Superior temporal gyrus (tissue), 1 donor: Measurements from ENCODE around the gene RNU4-1.
"Not testable (repeated sequence)": the region's sequence is repeated elsewhere in the genome, so short reads cannot be mapped to it uniquely, and the experiment has no call there.

Experiments
- DNase-seq: peaks from one replicate; pipeline ENCODE4 v3.0.0-alpha.2; 2016; ENCODE audit errors: extremely low spot score

Gene RNU4-1

DNA sequence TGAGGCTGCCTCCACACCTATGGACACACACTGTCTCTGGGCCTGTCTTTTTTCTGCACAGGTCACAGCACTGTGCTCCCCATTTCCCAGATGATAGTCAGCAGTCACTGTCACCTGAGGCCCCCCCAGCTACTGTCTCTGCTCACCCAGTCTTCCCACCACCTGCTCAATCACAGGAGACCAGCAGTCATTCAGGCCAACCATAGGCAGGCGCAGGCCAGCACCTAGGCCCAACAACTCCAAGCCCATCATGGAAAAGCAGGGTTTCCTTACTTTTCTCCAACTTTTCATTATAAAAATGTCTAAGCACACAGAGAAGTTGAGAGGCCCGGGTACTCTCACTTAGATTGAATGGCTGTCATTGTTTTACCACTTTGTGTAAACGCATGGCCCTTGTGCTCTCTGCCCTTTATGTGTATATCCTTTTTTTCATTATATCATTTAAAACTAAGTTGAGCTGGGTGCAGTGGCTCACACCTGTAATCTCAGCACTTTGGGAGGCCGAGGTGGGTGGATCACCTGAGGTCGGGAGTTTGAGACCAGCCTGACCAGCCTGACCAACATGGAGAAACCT, 34.6 kb downstream of the RNU4-1 start:
- DNase-seq, result no peak

DNA sequence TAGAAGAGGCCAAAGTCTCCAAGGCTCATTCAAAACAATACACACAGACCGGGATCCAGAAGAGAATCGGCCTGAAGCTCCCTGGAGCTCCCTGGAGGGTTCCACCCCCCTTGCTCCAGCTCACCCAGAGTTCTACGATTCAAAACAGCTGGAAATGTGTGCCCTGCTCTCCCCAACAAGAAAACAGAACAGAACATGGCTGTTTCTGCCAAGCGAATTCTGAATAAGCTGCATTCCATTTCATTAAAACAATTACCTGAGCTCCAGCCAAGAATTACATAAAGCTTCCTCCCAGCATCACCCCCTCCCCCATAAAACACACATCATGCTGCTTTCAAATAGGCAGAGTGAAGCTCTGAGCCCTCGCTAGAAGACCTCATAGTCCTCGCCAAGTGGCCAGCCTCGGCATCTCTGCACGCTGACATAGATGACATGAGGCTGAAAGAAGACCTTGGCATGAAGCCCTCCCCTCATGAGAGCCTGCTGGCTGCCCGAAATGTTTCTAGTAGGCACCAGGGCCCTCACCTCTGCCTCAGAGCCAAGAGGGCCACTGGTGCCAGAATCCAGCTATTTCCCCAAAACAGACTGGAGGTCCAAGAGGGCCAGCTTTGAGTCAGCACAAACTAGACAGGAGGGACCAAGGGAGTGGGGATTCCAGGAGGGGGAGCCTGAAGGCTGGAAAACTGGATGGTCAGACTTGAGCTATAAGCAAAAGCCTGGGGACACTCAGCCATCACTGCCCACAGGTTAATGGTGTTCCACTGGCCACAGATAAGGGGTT, 35.8 kb downstream of the RNU4-1 start:
- peak; percentile 68 for DNase-seq

- no peak for DNase-seq
Measured at GRCh38 chr12:120254809-120255208, 38.2 kb downstream of the RNU4-1 start.

DNA sequence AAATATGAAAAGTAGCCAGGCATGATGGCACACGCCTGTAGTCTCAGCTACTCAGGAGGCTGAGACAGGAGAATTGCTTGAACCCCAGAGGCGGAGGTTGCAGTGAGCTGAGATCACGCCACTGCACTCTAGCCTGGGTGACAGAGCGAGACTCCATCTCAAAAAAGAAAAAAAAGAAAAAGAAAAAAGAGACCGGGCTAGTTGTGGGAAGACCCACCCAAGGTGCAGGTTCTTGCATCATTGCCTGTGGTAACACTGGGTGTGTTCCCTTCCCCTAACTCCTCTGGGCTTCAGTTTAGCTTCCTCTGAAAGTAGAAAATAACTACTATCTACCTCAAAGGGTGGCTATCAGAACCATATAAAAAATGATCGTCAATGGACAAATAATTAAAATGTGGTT, 39.7 kb downstream of the RNU4-1 start:
- DNase-seq, result not testable (repeated sequence)

DNA sequence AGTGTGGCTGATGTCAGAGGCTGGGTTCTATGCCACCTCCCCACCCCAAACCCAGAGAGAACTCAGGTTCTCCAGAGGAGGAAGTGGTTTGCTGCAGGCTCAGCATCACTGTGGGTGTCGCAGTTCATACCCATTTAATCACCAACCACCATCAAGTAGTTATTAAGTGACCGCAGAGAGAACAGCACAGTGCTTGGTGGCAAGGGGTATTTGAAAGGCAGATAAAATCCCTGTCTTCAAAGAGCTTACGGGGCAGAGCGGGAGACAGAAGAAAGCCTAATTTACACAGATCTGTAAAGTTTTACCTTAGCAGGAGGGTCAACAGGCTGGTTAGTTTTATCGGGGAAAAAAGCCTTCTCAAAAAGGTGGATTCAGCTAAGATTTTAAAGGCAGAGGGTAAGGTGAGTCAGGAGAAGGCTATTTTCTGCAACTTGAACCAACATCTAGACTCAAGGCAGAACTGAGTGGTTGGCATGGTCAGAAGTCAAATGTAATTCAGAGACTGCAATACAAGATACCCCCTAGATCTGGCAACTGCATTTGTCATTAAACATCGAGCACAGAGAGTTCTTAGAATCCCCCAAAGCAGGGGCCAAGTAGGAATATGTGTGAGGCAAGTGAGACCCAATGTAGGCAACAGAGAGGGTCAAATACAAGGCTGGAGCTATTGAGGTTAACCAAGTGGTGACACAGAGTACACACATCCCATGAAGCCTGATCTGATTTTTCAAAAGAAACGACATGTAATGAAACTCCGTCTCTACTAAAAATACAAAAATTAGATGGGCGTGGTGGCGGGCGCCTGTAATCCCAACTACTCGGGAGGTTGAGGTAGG, 40.7 kb downstream of the RNU4-1 start:
- DNase-seq, result no peak

GRCh38 chr12:120251364-120252070, 41.5 kb downstream of the RNU4-1 start:
- not testable (repeated sequence) for DNase-seq

DNA sequence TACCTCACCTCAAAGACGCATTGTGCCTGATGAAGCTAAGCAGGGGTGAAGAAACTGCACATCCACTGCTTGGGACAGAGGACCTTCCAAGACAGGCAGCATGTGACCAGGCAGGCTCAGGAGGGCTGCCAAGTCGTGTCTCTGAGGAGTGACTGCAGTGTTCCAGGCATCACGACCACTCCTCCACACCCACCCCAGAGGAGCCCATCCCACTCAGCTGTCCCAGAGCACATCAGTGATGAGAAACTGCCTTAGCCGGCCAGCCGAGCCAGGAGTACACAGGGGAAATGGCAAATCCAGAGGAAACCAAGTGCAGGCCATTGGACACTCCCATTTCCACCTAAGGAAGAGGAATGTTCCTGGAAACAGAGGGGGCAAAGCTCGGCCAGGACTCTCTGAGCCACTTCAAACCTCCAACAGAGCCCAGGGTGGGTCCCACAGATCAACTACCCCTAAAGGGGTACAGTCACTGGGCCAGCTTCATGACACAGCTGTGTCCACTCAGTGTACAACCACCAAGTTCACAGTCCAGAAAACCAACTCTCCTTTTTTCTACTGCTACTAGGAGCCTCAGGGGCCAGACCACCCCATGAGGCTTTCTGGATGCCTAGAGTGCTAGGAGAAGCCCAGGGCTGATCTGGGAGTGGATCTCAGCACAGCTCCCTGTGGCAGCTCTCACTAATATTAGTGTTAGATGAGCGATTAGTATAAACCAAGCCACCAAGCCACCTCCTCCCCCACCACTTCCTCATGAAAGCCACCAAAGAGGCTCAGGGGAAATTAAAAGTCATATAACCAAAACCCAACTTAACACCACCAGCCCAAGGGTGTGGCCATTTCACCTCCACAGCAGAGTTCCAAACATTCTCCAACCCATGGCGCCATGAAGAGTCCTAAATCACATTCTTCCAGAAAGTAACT, 42.9 kb downstream of the RNU4-1 start:
- DNase-seq, result no peak

DNA sequence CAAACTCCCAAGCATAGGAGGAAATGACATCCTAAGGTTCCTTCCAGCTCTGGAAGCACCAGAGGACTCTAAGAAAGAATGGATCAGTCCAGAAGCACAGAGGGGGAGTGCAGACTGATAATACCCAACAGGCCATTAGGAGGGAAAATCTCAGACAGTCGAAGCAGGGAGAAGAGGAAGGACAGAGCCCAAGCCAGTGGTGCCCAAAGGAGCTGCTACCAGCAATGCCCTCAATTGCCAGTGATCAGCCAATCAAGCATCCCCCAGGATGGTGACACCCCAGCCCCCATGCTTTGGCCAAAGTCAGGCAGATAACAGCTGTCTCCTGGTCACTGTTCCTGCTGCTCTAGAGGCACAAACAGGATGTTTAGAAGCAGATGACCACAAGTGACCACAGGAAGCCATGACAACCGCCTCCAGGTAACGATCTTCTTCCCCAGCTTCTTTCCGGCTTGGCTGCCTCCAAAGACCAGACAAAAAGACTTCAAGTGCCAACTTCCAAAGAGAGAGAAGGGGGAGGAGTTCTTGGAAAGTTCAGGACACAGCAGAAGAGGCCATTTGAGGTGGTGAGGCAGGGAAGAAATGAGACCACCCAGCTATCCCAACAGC, 43.7 kb downstream of the RNU4-1 start:
- no peak for DNase-seq

- DNase-seq, result no peak
Measured at GRCh38 chr12:120247621-120248030, 45.4 kb downstream of the RNU4-1 start.

DNA sequence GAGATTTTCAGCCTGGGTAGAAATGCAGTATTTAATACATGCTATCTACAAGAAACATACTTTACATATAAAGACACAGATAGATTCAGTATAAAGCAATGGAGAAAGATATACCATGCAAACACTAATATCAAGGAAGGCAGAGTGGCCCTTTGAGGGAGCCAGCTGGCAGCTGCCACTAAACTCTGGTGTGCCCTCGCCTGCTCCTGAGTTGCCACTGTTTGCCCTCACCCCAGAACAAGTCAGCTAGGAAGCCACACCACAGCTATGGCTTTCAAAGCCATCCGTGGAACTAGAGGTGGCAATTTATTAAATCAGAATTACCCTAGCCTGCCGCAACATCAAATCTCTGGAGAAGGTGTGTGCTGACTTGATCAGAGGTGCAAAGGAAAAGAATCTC, 45.9 kb downstream of the RNU4-1 start:
- no peak for DNase-seq

DNA sequence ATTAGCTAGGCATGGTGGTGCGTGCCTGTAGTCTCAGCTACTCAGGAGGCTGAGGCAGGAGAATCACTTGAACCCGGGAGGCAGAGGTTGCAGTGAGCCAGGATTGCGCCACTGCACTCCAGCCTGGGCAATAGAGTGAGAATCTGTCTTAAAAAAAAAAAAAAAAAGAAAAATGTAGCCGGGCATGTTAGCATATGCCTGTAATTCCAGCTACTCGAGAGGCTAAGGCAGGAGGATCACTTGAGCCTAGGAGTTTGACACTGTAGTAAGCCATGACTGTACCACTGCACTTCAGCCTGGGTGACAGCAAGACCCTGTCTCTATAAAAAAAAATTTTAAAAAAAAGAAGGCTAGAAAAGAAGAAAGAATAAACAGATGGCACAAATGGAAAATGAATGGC, 46.3 kb downstream of the RNU4-1 start:
- DNase-seq, result not testable (repeated sequence)
